Gastroesophageal sphincter (tissue), 4 donors: ENCODE data around the gene SERINC2. TPM values are rescaled to one million over a fixed set of nuclear protein-coding genes. Genes with fewer than 3 reads are reported as not detected.
"Not testable (repeated sequence)": the region's sequence is repeated elsewhere in the genome, so short reads cannot be mapped to it uniquely, and the experiment has no call there.

ENCODE experiments used
- ATAC-seq: fragments of 150-250 bp; one replicate; pipeline ENCODE4 v1.9.1; 2016; ENCODE audit warnings: mild to moderate bottlenecking, moderate library complexity
- H3K27ac ChIP-seq, 4 donors: fragments of 200-600 bp; sonication (generic) in 3 of 4; 1 replicate in 3 of 4; 2 replicates in 1 of 4; pipeline ENCODE4 v1.5.1; 2016 to 2019
- H3K27me3 ChIP-seq: fragments of 200-600 bp; sonication (generic); one replicate; pipeline ENCODE4 v1.5.1; 2019
- H3K36me3 ChIP-seq, 2 donors: fragments of 200-600 bp; sonication (generic); one replicate each; pipeline ENCODE4 v1.5.1; 2019; ENCODE audit warnings: control low read depth in 1 of 2
- H3K4me1 ChIP-seq, 3 donors: fragments of 200-600 bp; sonication (generic); 1 replicate in 2 of 3; 2 replicates in 1 of 3; pipeline ENCODE4 v1.5.1; 2016 to 2019; ENCODE audit warnings: control low read depth in 2 of 3
- H3K4me3 ChIP-seq, 2 donors: fragments of 200-600 bp; sonication (generic); one replicate each; pipeline ENCODE4 v1.5.1; 2019; ENCODE audit warnings: mild to moderate bottlenecking in 1 of 2, moderate library complexity in 1 of 2
- H3K9me3 ChIP-seq, 3 donors: fragments of 200-600 bp; sonication (generic); one replicate each; pipeline ENCODE4 v1.5.1; 2017 to 2019; ENCODE audit warnings: control low read depth in 2 of 3
- CTCF ChIP-seq, 4 experiments: fragments of 200-600 bp in 2 of 4; fragments of 450-650 bp in 2 of 4; sonication (generic) in 1 of 4; IDR thresholded peaks; one replicate each; pipeline ENCODE4 v1.5.1; 2017 to 2019; ENCODE audit warnings: antibody characterized with exemption in 4 of 4, mild to moderate bottlenecking in 2 of 4, moderate library complexity in 2 of 4
- EP300 ChIP-seq: sonication (generic); formaldehyde crosslinking; IDR thresholded peaks from one replicate; pipeline ENCODE4 v1.6.1; 2017; ENCODE audit warnings: antibody characterized with exemption, mild to moderate bottlenecking
- POLR2A ChIP-seq, 2 donors: fragments of 450-650 bp; IDR thresholded peaks; one replicate each; pipeline ENCODE4 v1.6.1; 2017; ENCODE audit warnings: antibody characterized with exemption in 2 of 2, mild to moderate bottlenecking in 2 of 2, moderate library complexity in 1 of 2
- POLR2AphosphoS5 ChIP-seq: sonication (generic); formaldehyde crosslinking; IDR thresholded peaks from one replicate; pipeline ENCODE4 v1.6.1; 2017; ENCODE audit warnings: antibody characterized with exemption
- WGBS, 2 donors: methylation state at CpG; one replicate each; pipeline ENCODE4 v1.1.5; 2018; ENCODE audit warnings: low coverage in 1 of 2; 5-methylcytosine and 5-hydroxymethylcytosine counted together
- total RNA-seq, 4 donors: library from RNA; depleted of rRNA; stranded (reverse); fragments of >200 nt; gene quantifications; one replicate each; pipeline ENCODE4 v1.1.0, GENCODE V29; 2016

The SERINC2 gene
- total RNA-seq, 4 donors from 2014 or later: 2.5 to 8.7 (median 4.1) TPM

DNA sequence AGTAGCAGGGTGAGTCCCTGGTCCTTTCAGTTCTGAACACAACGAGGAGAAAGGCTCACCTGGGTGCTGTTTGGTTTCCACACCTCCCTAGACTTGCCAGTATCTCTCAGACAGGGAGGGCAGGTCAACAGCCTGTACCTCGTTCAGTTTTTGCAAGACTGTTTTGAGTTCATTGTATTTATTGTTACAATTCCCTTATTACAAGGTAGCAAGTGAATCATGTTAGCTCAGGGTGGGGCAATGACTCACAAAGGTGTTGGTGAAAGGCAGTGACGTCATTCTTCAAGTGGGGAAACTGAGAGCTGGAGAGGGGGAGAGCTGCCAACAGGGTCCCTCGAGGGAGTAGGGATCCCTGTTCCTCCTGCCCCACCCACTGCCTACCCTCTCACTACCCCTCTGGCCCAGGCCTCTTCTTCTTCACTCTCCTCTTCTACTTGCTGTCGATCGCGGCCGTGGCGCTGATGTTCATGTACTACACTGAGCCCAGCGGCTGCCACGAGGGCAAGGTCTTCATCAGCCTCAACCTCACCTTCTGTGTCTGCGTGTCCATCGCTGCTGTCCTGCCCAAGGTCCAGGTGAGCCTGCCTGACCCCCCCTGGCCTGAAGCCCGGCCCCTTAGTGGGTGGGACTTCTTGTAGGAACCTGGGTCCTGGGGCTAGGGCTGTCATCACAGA, 13.4 kb downstream of the SERINC2 start:
- Histone ChIP-seq H3K4me1 (no peaks in the 10 kb centered on the region), H3K4me3 (no peak overlapping the region), H3K27ac (no peak overlapping the region), H3K27me3 (peaks cover 7% of the 10 kb centered on the region), H3K9me3 (no peaks in the 10 kb centered on the region), H3K36me3 (no peaks in the 10 kb centered on the region)
- no peak for ATAC-seq
- WGBS, 2 donors: 59 to 67% methylated on average over 1 to 3 of the region's 14 CpGs
- TF ChIP-seq CTCF (IDR thresholded peaks at IDR 0.05) (no peak), POLR2A (IDR thresholded peaks at IDR 0.05) (no peak), POLR2AphosphoS5 (no peak), EP300 (no peak)

DNA sequence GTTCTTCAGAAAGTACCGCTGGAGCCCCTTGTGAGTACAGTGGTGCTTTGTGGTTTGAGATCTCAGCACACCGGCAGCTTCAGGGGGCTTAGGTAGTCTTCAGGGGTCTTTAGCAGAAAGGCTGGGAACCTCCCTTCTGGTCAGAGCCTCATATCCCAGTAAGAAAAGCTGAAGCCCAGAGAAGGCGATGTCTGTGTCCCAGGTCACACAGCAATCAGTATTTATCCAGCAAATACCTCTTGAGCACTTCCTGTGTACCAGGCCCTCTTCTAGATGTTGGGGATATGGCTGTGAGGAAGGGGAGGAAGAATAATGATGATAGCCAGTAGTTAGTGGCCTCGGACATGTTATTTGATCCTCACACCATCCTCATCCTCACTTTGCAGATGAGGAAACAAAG, 14.3 kb downstream of the SERINC2 start:
- Histone ChIP-seq H3K9me3 (no peaks in the 10 kb centered on the region), H3K4me3 (no peak overlapping the region), H3K27me3 (peaks cover 7% of the 10 kb centered on the region), H3K36me3 (no peaks in the 10 kb centered on the region), H3K4me1 (no peaks in the 10 kb centered on the region), H3K27ac (no peak overlapping the region)
- no peak for ATAC-seq
- no peak for TF ChIP-seq EP300
- TF ChIP-seq CTCF (IDR thresholded peaks at IDR 0.05): no peak
- TF ChIP-seq POLR2AphosphoS5: no peak
- no peak for TF ChIP-seq POLR2A (IDR thresholded peaks at IDR 0.05)
- WGBS, 2 donors: 86 to 100% methylated on average over 1 to 2 of the region's 4 CpGs

- ATAC-seq: no peak
- Histone ChIP-seq H3K4me1 (no peaks in the 10 kb centered on the region), H3K27me3 (peaks cover 7% of the 10 kb centered on the region), H3K9me3 (no peaks in the 10 kb centered on the region), H3K27ac (no peak overlapping the region), H3K4me3 (no peak overlapping the region), H3K36me3 (no peaks in the 10 kb centered on the region)
- no peak for TF ChIP-seq CTCF (IDR thresholded peaks at IDR 0.05)
- no peak for TF ChIP-seq POLR2AphosphoS5
- WGBS, 2 donors: 100% methylated on average over 1 to 4 of the region's 12 CpGs
Measured at GRCh38 chr1:31428436-31429221, 15.6 kb downstream of the SERINC2 start.

GRCh38 chr1:31429583-31429982, 16.6 kb downstream of the SERINC2 start:
- WGBS, 2 donors: 100% methylated on average over 2 of the region's 6 CpGs; no CpG with 5 or more reads in 1 of the 2 donors
- no peak for ATAC-seq
- no peaks in the 10 kb centered on the region for H3K36me3 ChIP-seq
- no peak overlapping the region for H3K4me3 ChIP-seq
- H3K4me1 ChIP-seq: no peaks in the 10 kb centered on the region
- H3K27ac ChIP-seq: no peak overlapping the region
- H3K9me3 ChIP-seq: no peaks in the 10 kb centered on the region
- peaks cover 2% of the 10 kb centered on the region for H3K27me3 ChIP-seq
- TF ChIP-seq EP300: no peak
- TF ChIP-seq POLR2AphosphoS5: no peak
- TF ChIP-seq CTCF (IDR thresholded peaks at IDR 0.05): no peak
- no peak for TF ChIP-seq POLR2A (IDR thresholded peaks at IDR 0.05)

DNA sequence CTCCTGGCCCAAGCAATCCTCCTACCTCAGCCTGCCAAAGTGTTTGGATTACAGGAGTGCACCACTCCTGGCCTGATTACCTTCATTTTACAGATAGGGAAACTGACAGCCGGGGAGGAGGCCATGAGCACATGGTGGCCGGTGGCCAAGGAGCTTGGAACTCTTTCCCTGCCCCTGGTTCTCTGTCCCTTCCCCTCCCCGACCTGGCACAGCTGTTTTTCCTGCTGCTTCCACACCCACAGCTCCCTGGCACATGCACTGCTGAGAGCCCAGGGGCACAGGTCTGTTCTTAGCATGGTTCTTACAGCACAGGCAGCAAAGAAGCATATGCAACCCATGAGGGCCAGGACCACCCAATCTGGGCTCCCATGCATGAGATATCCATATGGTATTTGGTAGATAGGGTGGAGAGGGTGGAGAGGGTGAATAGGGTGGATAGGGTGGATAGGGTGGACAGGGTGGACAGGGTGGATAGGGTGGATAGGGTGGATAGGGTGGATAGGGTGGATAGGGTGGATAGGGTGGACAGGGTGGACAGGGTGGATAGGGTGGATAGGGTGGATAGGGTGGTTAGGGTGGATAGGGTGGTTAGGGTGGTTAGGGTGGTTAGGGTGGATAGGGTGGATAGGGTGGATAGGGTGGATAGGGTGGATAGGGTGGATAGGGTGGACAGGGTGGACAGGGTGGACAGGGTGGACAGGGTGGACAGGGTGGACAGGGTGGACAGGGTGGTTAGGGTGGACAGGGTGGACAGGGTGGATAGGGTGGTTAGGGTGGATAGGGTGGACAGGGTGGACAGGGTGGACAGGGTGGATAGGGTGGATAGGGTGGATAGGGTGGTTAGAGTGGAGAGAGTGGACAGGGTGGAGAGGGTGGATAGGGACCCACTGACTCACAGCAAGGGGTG, 18.6 kb downstream of the SERINC2 start:
- H3K27me3 ChIP-seq, H3K36me3 ChIP-seq, ATAC-seq, H3K4me3 ChIP-seq, H3K9me3 ChIP-seq, H3K27ac ChIP-seq, H3K4me1 ChIP-seq: not testable (repeated sequence)
- 75% methylated on average over 2 of the region's 3 CpGs; no CpG with 5 or more reads in 1 of the 2 donors for WGBS, 2 donors
